Hippocampal formation (tissue), 2 donors: Measurements from ENCODE around the gene RELL2.

ENCODE experiments used
- DNase-seq, 2 donors: peaks; one replicate each; lab custom pipeline; 2025; lab: John Stamatoyannopoulos, UW

Gene RELL2

GRCh38 chr5:141649056-141649688 lies 12.4 kb downstream of the RELL2 start:
- no peak for DNase-seq

- no peak for DNase-seq
These were observed 13.2 kb downstream of the RELL2 start for GRCh38 chr5:141649972-141650371.

GRCh38 chr5:141650851-141651727 lies 14.3 kb downstream of the RELL2 start, which contains the start of gene FCHSD1:
Gene FCHSD1 (minus strand): TSS chr5:141651418. CDS start chr5:141651368, 50 bp downstream.
- peak; percentile 51 to 80 for DNase-seq

GRCh38 chr5:141651728-141652105 lies 14.9 kb downstream of the RELL2 start:
- no peak for DNase-seq

GRCh38 chr5:141654298-141654697 lies 17.5 kb downstream of the RELL2 start:
- no peak for DNase-seq

GRCh38 chr5:141655020-141655419 lies 18.2 kb downstream of the RELL2 start:
- no peak for DNase-seq

GRCh38 chr5:141656396-141656795 lies 19.6 kb downstream of the RELL2 start:
- no peak for DNase-seq

- no peak for DNase-seq
These were observed 20.6 kb downstream of the RELL2 start for GRCh38 chr5:141657404-141657803.

- no peak for DNase-seq
These were observed 21.2 kb downstream of the RELL2 start for GRCh38 chr5:141657937-141658545.

GRCh38 chr5:141662028-141662427 lies 25.2 kb downstream of the RELL2 start:
- no peak for DNase-seq

- no peak for DNase-seq
These were observed 26.7 kb downstream of the RELL2 start for GRCh38 chr5:141663506-141663905.

GRCh38 chr5:141664733-141665461 lies 28.1 kb downstream of the RELL2 start:
- DNase-seq, result peak; percentile 27 to 66

GRCh38 chr5:141665995-141666940 lies 29.5 kb downstream of the RELL2 start:
- DNase-seq, result no peak

- no peak for DNase-seq
These were observed 31.9 kb downstream of the RELL2 start for GRCh38 chr5:141668601-141669265.

- no peak for DNase-seq
These were observed 32.7 kb downstream of the RELL2 start for GRCh38 chr5:141669520-141669919.

GRCh38 chr5:141672071-141672840 lies 35.5 kb downstream of the RELL2 start:
- DNase-seq, result no peak

- DNase-seq, result no peak
These were observed 36.3 kb downstream of the RELL2 start for GRCh38 chr5:141672841-141673813.

GRCh38 chr5:141674747-141675146 lies 38.0 kb downstream of the RELL2 start:
- no peak for DNase-seq
